ENCODE measurements around the gene SLC23A1. TPM values are rescaled to one million over a fixed set of nuclear protein-coding genes. Genes with fewer than 3 reads are reported as not detected.

Gene SLC23A1
- total and polyA plus RNA-seq, 11 donors: not detected

GRCh38 chr5:139343476-139343875 is 39.6 kb downstream of the SLC23A1 start:
- WGBS, 4 donors: 79 to 84% (median 83%) methylated on average over 9 of the region's 9 CpGs
- TF ChIP-seq POLR2A (IDR thresholded peaks at IDR 0.05) (no peak), CTCF (IDR thresholded peaks at IDR 0.05) (no peak)
- Histone ChIP-seq H3K9me3 (no peaks in the 10 kb centered on the region), H3K27ac (peak overlapping the region in 1 of 12 donors; percentile 99), H3K4me3 (peak overlapping the region in 10 of 12 donors; percentile 73 to 98 (median 76)), H3K4me1 (peaks cover 0 to 44% (median 28%) of the 10 kb centered on the region in 12 donors), H3K27me3 (no peaks in the 10 kb centered on the region), H3K36me3 (peaks cover 0 to 18% (median 6%) of the 10 kb centered on the region in 9 donors)
- ATAC-seq (no peak), DNase-seq (no peak)
- intact Hi-C loops (cut with DNase I): loop anchor here in 7 of 10 donors (5.0 to 10.0 kb wide), 6 partner anchors 36 to 59 kb away; partner anchors contain the start of genes MATR3 (in 3 of the 7) and SPATA24 (in 1 of the 7)

GRCh38 chr5:139342423-139342723 is 40.7 kb downstream of the SLC23A1 start:
- Histone ChIP-seq H3K27me3 (no peaks in the 10 kb centered on the region), H3K4me1 (peaks cover 0 to 41% (median 26%) of the 10 kb centered on the region in 12 donors), H3K9me3 (no peaks in the 10 kb centered on the region), H3K27ac (peak overlapping the region; percentile 91 to 99 (median 96)), H3K4me3 (peak overlapping the region; percentile 54 to 98 (median 76)), H3K36me3 (peaks cover 0 to 9% (median 2%) of the 10 kb centered on the region in 9 donors)
- ATAC-seq (no peak), DNase-seq (no peak)
- WGBS, 4 donors: 0 to 1% (median 0%) methylated on average over 16 of the region's 16 CpGs
- no peak for TF ChIP-seq POLR2A (IDR thresholded peaks at IDR 0.05)
- no peak for TF ChIP-seq CTCF (IDR thresholded peaks at IDR 0.05)
- intact Hi-C loops (cut with DNase I): loop anchor here in 7 of 10 donors (5.0 to 10.0 kb wide), 6 partner anchors 35 to 60 kb away; partner anchors contain the start of genes MATR3 (in 3 of the 7) and SPATA24 (in 1 of the 7)

- no peaks in the 10 kb centered on the region for H3K9me3 ChIP-seq
- intact Hi-C loops (cut with DNase I): loop anchor here in 8 of 10 donors (2.0 to 10.0 kb wide), 7 partner anchors 35 to 60 kb away; partner anchors contain the start of genes MATR3 (in 4 of the 8) and SPATA24 (in 1 of the 8)
- no peaks in the 10 kb centered on the region for H3K27me3 ChIP-seq
- WGBS, 4 donors: 0 to 1% (median 0%) methylated on average over 47 to 66 of the region's 66 CpGs
- DNase-seq: peak; percentile 97 to 99 (median 99)
- H3K36me3 ChIP-seq: peaks cover 0 to 9% (median 0%) of the 10 kb centered on the region in 9 donors
- TF ChIP-seq CTCF (IDR thresholded peaks at IDR 0.05) (peak; percentile 59 to 91 (median 76)), POLR2A (IDR thresholded peaks at IDR 0.05) (peak; percentile 74 to 91)
- peak within 1 kb of the TSS; percentile 91 to 99 (median 96) for H3K27ac ChIP-seq
- ATAC-seq: peak; percentile 95 to 99 (median 98)
- peaks cover 0 to 39% (median 26%) of the 10 kb centered on the region in 12 donors for H3K4me1 ChIP-seq
- H3K4me3 ChIP-seq: peak within 1 kb of the TSS; percentile 54 to 98 (median 76)
Measured at GRCh38 chr5:139341689-139342422, 41.2 kb downstream of the SLC23A1 start, which contains the start of gene PAIP2. Gene PAIP2 (plus strand): TSS chr5:139341854. CDS start chr5:139363785, 21,931 bp downstream.

GRCh38 chr5:139341187-139341688 is 41.9 kb downstream of the SLC23A1 start:
- Histone ChIP-seq H3K4me1 (peaks cover 0 to 39% (median 26%) of the 10 kb centered on the region in 12 donors), H3K27me3 (no peaks in the 10 kb centered on the region), H3K9me3 (no peaks in the 10 kb centered on the region), H3K36me3 (peaks cover 0 to 9% (median 0%) of the 10 kb centered on the region in 9 donors), H3K27ac (peak overlapping the region in 9 of 12 donors; percentile 91 to 99 (median 97)), H3K4me3 (peak overlapping the region in 11 of 12 donors; percentile 54 to 98 (median 75))
- intact Hi-C loops (cut with DNase I): loop anchor here in 8 of 10 donors (2.0 to 10.0 kb wide), 7 partner anchors 34 to 61 kb away; partner anchors contain the start of genes MATR3 (in 4 of the 8) and SPATA24 (in 1 of the 8)
- TF ChIP-seq CTCF (IDR thresholded peaks at IDR 0.05): no peak
- no peak for TF ChIP-seq POLR2A (IDR thresholded peaks at IDR 0.05)
- no peak for ATAC-seq
- 5 to 6% (median 6%) methylated on average over 17 of the region's 17 CpGs for WGBS, 4 donors
- DNase-seq: no peak
